Bronchial epithelial cell (primary cell): Measurements from ENCODE around the gene DDX5. TPM values are rescaled to one million over a fixed set of nuclear protein-coding genes. Genes with fewer than 3 reads are reported as not detected.

Source experiments
- DNase-seq: peaks from one replicate; pipeline ENCODE4 v3.0.0-alpha.2; 2010; ENCODE audit warnings: low read depth
- FAIRE-seq: peaks from 2 replicates; lab custom pipeline; 2011; peaks lifted over from hg19 to GRCh38; lab: Jason Lieb, UNC
- H3K27me3 ChIP-seq: 2 replicates; pipeline ENCODE4 v1.5.1; 2011; ENCODE audit warnings: low read length; ENCODE audit not compliant: control insufficient read depth, insufficient read depth
- H3K36me3 ChIP-seq: 2 replicates; pipeline ENCODE4 v1.5.1; 2011; ENCODE audit warnings: low read length; ENCODE audit not compliant: control insufficient read depth, insufficient read depth
- H3K4me3 ChIP-seq: 2 replicates; pipeline ENCODE4 v1.5.1; 2011; ENCODE audit warnings: mild to moderate bottlenecking, low read depth, low read length, control low read depth
- CTCF ChIP-seq: IDR thresholded peaks from 2 replicates; pipeline ENCODE4 v1.5.1; 2011; ENCODE audit warnings: mild to moderate bottlenecking, moderate library complexity, low read length, control low read depth, inconsistent platforms; ENCODE audit not compliant: insufficient read depth, severe bottlenecking
- total RNA-seq: library from RNA; depleted of rRNA; stranded (reverse); fragments of >200 nt; gene quantifications from 2 replicates; pipeline ENCODE4 v1.2.1, GENCODE V29; 2014

Gene DDX5
- 340 and 485 TPM in 2 replicates for total RNA-seq

- FAIRE-seq, result no peak
- Histone ChIP-seq H3K4me3 (peak within 1 kb of the TSS; percentile 61), H3K36me3 (peaks cover 27% of the 10 kb centered on the region), H3K27me3 (no peaks in the 10 kb centered on the region)
- no peak for DNase-seq
- no peak for TF ChIP-seq CTCF
These were observed at the start of gene DDX5 for GRCh38 chr17:64506201-64506575. Gene DDX5, minus strand, starts transcription at chr17:64506289. Its CDS starts 170 bp downstream, at chr17:64506119.

- Histone ChIP-seq H3K36me3 (peaks cover 6% of the 10 kb centered on the region), H3K4me3 (no peak overlapping the region), H3K27me3 (no peaks in the 10 kb centered on the region)
- DNase-seq, result no peak
- no peak for FAIRE-seq
- no peak for TF ChIP-seq CTCF
These were observed 49.2 kb upstream of the DDX5 start for GRCh38 chr17:64555281-64555680.

- FAIRE-seq (no peak), DNase-seq (no peak)
- peaks cover 6% of the 10 kb centered on the region for H3K36me3 ChIP-seq
- no peaks in the 10 kb centered on the region for H3K27me3 ChIP-seq
- H3K4me3 ChIP-seq, result no peak overlapping the region
- no peak for TF ChIP-seq CTCF
These were observed 48.0 kb upstream of the DDX5 start for GRCh38 chr17:64554028-64554637.

- TF ChIP-seq CTCF, result no peak
- no peak overlapping the region for H3K4me3 ChIP-seq
- DNase-seq (no peak), FAIRE-seq (no peak)
- H3K36me3 ChIP-seq, result peaks cover 12% of the 10 kb centered on the region
- no peaks in the 10 kb centered on the region for H3K27me3 ChIP-seq
These were observed 45.4 kb upstream of the DDX5 start for GRCh38 chr17:64551461-64551860.

DNA sequence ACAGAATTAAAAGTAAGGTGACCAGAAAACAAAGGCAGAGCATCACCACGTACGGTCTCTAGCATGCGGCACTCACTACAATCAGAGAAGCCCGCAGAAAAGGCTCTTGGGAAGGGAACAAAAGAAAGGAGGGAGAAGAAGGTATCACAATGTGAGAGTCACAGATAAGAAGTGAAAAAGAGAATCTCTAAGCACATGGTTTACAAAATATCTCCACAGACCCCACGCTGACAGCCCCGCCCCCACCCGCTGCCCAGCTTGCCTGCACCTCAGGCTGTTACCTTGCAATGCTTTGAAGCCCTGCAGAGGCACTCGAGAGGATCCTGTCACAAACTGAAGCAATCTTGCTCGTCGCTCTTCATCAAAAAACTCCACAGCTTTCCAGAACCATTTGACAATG lies 41.2 kb upstream of the DDX5 start:
- H3K27me3 ChIP-seq, result no peaks in the 10 kb centered on the region
- DNase-seq (no peak), FAIRE-seq (no peak)
- TF ChIP-seq CTCF, result no peak
- no peak overlapping the region for H3K4me3 ChIP-seq
- peaks cover 9% of the 10 kb centered on the region for H3K36me3 ChIP-seq

DNA sequence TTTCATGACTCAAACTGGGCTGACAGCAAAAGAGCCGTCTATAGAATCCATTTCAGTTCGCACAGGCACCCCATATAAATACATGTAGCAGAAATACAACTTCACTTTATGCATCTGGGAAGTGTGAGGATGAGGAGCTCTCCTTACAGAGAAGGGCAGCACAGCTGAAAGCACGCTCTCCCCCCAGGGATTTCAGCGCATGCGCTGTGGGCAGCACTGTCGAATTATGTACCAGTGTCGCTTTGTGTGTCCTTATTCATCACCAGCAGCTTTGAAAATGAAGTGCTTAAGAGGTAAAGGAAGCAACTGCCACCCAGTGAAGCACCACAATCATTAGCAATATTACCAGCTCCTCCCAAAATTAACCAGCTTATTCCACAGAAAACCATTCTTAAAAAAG lies 40.6 kb upstream of the DDX5 start:
- Histone ChIP-seq H3K27me3 (no peaks in the 10 kb centered on the region), H3K36me3 (peaks cover 12% of the 10 kb centered on the region), H3K4me3 (no peak overlapping the region)
- no peak for TF ChIP-seq CTCF
- FAIRE-seq, result no peak
- DNase-seq, result no peak
